H1 (cell line): ENCODE measurements around the gene SLC26A9. TPM values are rescaled to one million over a fixed set of nuclear protein-coding genes. Genes with fewer than 3 reads are reported as not detected.

Source experiments
- ASH2L ChIP-seq: fragments of 200-600, 300-600 bp; sonication (generic); IDR thresholded peaks from one replicate; pipeline ENCODE4 v1.7.1; 2017; ENCODE audit warnings: low read length
- EZH2 ChIP-seq: fragments of 200-600 bp; sonication (generic); IDR thresholded peaks from 2 replicates; pipeline ENCODE4 v1.7.1; 2012; ENCODE audit warnings: low read depth, mild to moderate bottlenecking, moderate library complexity, low read length, inconsistent platforms; ENCODE audit not compliant: severe bottlenecking
- GTF2F1 ChIP-seq: IDR thresholded peaks from 2 replicates; pipeline ENCODE4 v1.6.1; 2012; ENCODE audit warnings: low read depth, low read length, improper control_type of control experiment, borderline replicate concordance
- TAF7 ChIP-seq: optimal IDR thresholded peaks from 2 replicates; pipeline ENCODE3; 2011; ENCODE audit warnings: low read depth, mild to moderate bottlenecking, inconsistent platforms, low read length, moderate library complexity, borderline replicate concordance
- TCF12 ChIP-seq: IDR thresholded peaks from 2 replicates; pipeline ENCODE4 v1.6.1; 2011; ENCODE audit warnings: low read depth, mild to moderate bottlenecking, low read length
- polyA plus RNA-seq, 7 experiments: library from polyadenylated mRNA; depleted of rRNA in 3 of 7; stranded (reverse) in 5 of 7; unstranded in 2 of 7; fragments of >200 nt in 5 of 7; fragments of 200-250 nt in 2 of 7; gene quantifications; 1 replicate in 5 of 7; 2 replicates in 1 of 7; 4 replicates in 1 of 7; pipeline versions ENCODE4 v1.2.1 to v1.2.3, GENCODE V29; 2011 to 2013; ENCODE audit warnings: missing spikeins in 2 of 7, mixed read lengths in 2 of 7
- total RNA-seq: library from RNA; stranded (reverse); fragmentation: NEBNext Ultra II Directional; extraction: Animal tissue kit (Norgen Biotek cat#: 25700); gene quantifications from 2 replicates; pipeline ENCODE4 v1.2.1, GENCODE V29; 2021

Gene SLC26A9
- total and polyA plus RNA-seq, 2 of the 8 experiments (the other 6 are each of a cell fraction or from before 2014, with no cell fraction given) = not detected

- no peak for TF ChIP-seq EZH2
- TF ChIP-seq ASH2L = no peak
- no peak for TF ChIP-seq TCF12
- TF ChIP-seq GTF2F1 = no peak
- TF ChIP-seq TAF7 = no peak
These were observed 38.0 kb upstream of the SLC26A9 start (continued) for GRCh38 chr1:205981257-205981656.
